ENCODE results near the gene TREM2.
"Not testable (repeated sequence)": the region's sequence is repeated elsewhere in the genome, so short reads cannot be mapped to it uniquely, and the experiment has no call there.

- TF ChIP-seq CTCF (IDR thresholded peaks at IDR 0.05); POLR2AphosphoS5 (IDR thresholded peaks at IDR 0.05; ENCODE audit: insufficient read depth in 1 of 2, low read depth in 1 of 2); POLR2A (IDR thresholded peaks at IDR 0.05): not testable (repeated sequence)
These were observed 47.9 kb downstream of the TREM2 start for GRCh38 chr6:41115027-41115426.
